ENCODE measurements around the gene SMC4.

GRCh38 chr3:160435095-160435494, 35.6 kb downstream of the SMC4 start:
- TF ChIP-seq, protein P1, sequence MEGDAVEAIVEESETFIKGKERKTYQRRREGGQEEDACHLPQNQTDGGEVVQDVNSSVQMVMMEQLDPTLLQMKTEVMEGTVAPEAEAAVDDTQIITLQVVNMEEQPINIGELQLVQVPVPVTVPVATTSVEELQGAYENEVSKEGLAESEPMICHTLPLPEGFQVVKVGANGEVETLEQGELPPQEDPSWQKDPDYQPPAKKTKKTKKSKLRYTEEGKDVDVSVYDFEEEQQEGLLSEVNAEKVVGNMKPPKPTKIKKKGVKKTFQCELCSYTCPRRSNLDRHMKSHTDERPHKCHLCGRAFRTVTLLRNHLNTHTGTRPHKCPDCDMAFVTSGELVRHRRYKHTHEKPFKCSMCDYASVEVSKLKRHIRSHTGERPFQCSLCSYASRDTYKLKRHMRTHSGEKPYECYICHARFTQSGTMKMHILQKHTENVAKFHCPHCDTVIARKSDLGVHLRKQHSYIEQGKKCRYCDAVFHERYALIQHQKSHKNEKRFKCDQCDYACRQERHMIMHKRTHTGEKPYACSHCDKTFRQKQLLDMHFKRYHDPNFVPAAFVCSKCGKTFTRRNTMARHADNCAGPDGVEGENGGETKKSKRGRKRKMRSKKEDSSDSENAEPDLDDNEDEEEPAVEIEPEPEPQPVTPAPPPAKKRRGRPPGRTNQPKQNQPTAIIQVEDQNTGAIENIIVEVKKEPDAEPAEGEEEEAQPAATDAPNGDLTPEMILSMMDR (IDR thresholded peaks at IDR 0.05; ENCODE audit: poor library complexity) = no peak
- TF ChIP-seq EZH2phosphoT487 (IDR thresholded peaks at IDR 0.05; ENCODE audit: low read depth, severe bottlenecking, unreplicated experiment) (no peak), EZH2 (IDR thresholded peaks at IDR 0.05; ENCODE audit: borderline replicate concordance) (no peak)

Data from hepatocyte (in vitro differentiated cells).